GM04504 (cell line): Measurements from ENCODE around the gene ARID5B.

Source experiments
- DNase-seq: peaks from one replicate; pipeline ENCODE4 v3.0.0-alpha.2; 2012; ENCODE audit warnings: low read depth

ARID5B gene

GRCh38 chr10:62036186-62037081, 134.9 kb downstream of the ARID5B start:
- no peak for DNase-seq

DNA sequence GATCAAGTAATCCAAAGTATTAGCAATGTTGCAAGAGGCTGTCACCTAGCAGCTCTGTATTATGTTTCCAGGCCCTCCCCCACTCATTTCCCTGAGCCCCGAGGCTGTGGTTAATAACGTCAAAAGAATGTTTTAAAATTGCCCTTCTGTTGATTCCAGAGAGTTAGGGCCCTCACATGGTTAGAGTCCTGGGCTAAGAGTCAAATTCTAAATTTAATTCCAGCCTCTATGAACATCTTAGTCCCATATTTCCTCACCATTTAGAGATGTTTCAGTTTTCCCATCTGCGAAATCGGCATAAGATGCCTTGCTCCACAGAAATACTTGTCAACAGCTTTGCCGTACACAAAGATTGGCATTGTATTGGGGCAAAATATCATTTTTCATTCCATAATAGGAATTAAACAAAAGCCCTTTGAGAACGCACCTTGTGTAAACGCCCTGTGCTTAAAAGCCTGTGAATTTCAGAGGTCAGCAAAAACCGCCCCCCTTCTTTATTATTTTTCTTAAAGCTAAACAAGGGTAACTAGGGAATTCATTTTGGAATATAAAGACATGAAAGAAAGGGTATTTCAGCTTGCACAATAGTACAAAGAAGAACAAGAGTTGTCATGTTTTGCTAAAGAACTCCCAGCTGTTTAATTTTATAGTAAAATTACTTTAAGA, 135.8 kb downstream of the ARID5B start:
- no peak for DNase-seq

DNA sequence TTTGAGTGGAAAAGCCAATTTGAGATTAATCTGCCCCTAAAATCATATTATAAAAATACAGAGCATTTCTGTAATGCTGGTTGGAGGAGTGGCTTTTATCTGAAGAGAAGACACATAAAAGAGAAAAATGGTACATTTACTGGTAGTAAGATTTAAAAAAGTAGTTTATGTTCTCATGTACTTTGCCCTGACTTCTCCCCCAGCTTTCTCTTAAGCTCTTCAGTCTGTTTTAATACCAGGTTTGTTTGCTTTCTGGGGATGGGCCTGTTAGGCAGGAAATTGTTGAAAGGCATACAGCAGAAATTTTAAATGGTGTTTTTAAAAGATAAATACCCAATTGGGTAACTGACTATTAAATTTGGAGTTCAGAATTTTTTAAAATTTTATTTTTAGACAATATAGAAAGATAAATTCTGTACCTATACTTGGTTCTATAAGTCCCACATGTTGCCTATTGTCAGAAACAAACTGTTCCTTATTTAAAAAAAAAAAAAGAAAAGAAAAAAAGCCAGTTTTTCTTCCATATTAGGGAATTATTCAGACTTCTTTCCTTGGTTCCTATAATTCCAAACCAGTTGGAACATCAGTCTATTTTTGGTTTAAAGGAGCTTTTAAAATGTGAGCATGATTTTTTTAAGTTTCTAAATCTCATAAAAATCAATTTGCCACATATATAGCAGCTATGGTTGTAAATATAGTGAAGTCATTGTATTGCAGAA, 136.6 kb downstream of the ARID5B start:
- DNase-seq = no peak

DNA sequence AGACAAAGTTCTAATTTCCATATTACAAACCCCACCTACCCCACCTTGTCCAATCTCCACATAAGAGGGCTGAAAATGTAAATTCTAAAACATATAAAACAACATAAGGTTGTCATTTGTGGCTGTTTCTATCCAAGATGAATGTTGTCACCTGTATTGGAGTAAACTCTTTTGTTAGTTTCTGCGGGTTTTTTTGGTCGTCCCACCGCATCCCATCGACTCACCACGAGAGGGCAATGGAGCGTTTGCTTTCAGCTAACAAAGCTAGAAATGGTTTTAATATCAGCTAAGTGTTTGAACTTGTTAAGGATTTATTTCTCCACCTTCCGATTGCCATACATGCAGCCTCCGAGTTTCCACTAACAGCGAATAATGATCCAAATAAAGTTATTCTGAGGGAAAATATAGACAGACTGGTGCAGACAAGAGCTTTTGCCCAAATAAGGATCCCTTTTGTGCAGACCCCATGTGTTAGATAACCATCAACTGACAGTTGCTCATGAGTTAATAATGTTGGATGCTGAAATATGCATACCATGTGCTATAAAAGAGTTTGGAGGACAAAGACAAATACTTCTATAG, 137.2 kb downstream of the ARID5B start:
- DNase-seq = no peak

- no peak for DNase-seq
Measured at GRCh38 chr10:62039954-62040353, 138.5 kb downstream of the ARID5B start.

- DNase-seq = no peak
Measured at GRCh38 chr10:62040881-62041280, 139.4 kb downstream of the ARID5B start.

- DNase-seq = no peak
Measured at GRCh38 chr10:62043421-62044021, 142.0 kb downstream of the ARID5B start.

GRCh38 chr10:62044566-62044965, 143.1 kb downstream of the ARID5B start:
- no peak for DNase-seq

DNA sequence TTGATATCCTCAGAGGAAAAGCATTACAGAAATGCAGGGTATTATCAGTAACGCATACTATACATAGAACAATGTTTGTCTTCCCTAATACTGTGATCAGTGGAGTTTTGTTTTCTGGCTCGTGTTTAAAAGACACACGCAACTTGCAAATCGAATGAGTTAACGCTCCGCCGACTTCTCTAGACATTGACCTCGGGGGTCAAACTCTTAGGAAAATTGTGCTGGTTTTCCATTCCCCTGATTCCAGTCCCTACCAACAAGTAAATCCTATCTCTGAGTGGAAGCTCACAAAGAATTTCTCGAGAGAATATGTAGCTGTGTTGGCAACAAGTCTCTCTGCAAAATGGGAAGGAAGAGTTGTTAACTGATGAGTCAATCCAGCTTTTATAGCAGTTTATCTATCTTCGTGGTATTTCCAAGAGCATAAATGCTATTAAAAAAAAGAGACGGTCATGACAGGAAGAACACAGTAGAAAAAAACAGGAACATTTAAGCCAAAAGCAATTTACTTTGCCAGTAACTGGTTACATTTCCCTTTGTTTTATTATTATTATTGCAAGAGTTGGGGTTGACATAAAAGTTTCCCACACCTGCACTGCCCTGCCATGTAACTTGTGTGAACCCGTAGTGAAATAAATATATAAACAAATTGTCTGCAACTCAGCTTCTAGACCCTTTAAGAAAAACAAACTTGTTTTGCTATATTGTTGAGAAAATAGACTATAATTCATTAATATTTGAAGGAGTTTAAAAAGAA, 144.4 kb downstream of the ARID5B start:
- DNase-seq = peak; percentile 76

DNA sequence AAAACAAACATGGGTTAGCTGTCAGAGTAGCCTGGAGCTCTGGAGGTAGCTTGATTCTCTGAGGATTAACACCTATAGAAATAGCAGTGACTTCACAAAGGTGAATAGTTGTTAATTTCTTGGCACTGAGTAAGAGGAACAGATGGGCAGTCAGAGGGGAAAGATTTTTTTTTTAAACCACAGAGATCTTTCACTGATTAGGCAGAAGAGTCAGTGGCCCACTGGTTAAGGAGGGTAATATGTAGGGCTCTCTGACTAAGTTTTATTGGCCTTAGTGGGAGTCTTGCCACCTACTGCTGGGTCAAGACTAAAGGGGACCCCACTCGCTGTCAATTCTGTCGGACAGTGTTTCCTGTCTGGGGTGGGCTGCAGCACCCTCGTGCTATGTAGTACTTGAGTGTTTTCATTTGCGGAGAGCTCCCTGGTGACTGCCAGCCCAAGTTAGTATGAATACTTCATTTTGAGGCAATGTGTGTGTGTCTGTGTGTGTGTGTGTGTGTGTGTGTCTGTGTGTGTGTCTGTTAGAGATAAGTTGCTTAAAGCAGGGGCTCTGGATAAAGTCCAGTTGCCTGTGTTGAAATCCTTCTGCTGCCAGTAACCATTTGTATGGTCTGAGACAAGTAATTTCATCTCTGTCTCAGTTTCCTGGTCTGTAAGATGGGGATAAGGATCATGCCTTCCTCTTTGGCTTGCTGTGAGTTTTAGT, 145.2 kb downstream of the ARID5B start:
- no peak for DNase-seq

DNA sequence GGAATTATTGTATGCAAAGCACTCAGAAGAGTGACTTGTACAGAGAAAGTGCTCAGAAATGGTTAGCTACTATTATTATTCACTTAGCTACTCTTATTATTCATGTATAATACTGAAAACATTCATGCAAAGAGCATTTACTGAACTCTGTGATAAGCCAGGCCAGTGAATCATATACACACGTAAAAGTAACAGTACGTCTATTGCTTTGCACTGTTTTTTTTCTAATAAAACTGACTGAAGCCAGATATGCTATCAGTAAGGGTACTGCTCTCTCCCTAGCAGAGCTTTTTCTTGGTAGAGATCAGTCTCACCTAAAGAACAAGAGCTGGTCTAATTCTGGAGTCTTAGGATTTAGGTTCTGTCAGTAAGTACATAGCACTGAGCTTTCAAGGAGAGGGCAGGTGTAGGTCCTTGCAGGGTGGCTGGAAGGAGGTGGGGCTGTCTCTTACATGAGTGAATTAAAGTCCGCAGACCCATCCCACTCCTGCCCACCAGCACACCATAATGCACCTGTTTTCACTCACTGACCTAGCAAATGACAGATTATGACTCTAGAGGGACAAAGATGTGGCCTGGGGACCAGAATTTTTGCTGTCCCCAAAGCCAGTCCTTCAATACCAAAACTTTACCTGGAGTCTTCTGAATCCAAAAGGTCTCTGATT, 145.9 kb downstream of the ARID5B start:
- DNase-seq = no peak

GRCh38 chr10:62047960-62048383, 146.5 kb downstream of the ARID5B start:
- DNase-seq = no peak

DNA sequence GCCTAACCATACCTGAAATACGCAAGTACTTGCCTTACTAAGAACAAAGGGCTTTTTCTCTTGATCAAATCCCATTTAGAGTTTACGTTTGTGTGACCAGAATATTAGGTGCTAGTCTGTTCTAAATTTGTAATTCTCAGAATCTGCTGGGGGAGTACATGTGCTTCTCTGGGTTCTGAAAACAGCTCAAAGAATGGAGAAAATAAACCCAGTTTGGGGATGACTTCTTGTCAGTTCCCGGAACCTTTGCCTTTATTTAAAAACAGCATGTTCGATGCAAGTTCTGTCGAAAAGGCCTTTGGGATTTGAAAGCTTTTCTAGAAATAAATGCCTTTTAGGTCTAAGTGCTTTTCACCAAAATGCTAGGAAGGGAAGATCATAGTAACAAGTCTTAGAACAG, 147.0 kb downstream of the ARID5B start:
- no peak for DNase-seq

DNA sequence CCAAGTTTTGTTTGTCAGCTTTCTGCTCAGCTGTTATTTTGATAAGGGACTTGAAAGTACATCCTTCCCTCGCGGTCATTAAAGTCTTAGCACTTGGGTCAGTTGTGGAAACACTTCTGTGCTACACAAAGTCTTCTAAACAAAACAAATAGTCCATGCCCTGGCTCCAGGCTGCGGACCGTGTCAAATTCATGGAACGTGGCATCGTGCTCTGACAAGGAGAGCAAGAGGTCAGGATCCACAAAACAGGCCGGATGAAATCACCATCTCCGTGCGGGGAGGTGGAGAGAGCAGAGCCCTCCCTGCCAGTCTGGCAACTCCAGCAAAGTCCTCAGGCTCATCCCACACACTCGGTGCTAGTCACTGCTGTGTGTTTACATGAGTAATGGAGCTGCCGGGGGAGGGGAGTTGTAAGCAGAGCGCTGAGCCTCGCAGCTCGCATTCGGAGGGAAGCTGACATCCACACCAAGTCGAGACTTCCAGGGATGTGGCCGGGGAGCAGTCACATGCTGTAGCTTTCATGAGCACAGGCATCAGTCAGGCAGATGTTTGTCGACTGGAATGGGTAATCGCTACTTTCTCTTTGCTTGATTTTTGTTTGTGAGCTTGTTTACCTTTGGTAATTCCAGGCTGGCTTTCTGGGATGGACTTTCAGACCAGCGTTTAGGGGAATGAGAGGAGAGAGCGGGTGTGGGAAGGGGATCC, 147.6 kb downstream of the ARID5B start:
- peak; percentile 95 for DNase-seq

DNA sequence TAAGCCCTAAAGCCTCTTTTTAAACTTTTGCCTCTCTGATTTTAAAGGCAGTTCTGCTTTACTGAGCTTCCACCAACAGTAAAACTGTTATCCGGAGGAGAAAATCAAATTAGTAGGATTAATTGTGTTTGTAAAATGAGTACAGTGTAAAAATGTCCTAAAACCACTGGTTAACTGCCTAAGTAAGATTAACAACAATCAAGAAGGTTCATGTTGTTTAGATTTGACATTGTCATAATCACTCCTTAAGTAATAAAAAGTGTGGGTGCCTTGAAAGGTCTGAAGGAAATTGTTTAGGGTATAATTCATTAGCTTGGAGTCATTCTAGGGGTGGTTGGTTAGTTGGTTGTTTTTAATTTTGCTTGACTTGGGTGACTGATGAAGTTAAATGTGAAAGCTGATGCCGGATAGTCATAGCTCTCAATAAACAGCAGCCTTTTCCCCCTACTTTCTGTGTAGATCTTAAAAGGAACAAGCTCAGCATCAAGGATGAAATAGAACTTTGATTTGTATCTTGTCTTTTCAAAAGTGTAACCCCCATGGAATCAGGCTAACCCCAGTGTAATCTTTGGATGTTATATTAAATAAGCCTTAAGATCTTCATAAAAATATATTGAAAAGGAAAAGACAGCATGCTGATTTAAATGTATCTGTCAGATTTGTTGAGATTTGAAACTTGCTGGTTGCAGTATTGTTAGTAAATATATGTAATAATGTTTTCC, 148.3 kb downstream of the ARID5B start:
- DNase-seq = no peak

- DNase-seq = no peak
Measured at GRCh38 chr10:62050346-62050892, 148.9 kb downstream of the ARID5B start.

- peak; percentile 72 for DNase-seq
Measured at GRCh38 chr10:62050893-62051433, 149.5 kb downstream of the ARID5B start.

GRCh38 chr10:62052276-62052675, 150.8 kb downstream of the ARID5B start:
- DNase-seq = no peak
